Measurements from ENCODE around the gene OSBPL3.

Gene OSBPL3

GRCh38 chr7:24880886-24881285, 99.1 kb downstream of the OSBPL3 start:
- H3K4me3 ChIP-seq (ENCODE audit: low read length) = no peak overlapping the region
- H3K27me3 ChIP-seq (ENCODE audit: control insufficient read depth, insufficient read depth, low read length) = no peaks in the 10 kb centered on the region
- H3K36me3 ChIP-seq (ENCODE audit: control insufficient read depth, insufficient read depth, low read length) = no peaks in the 10 kb centered on the region
- H3K4me1 ChIP-seq (ENCODE audit: control insufficient read depth, insufficient read depth, low read length) = no peaks in the 10 kb centered on the region
- H3K9me3 ChIP-seq (ENCODE audit: control insufficient read depth, low read length) = no peaks in the 10 kb centered on the region
- H3K9ac ChIP-seq (ENCODE audit: low read length) = no peak overlapping the region

DNA sequence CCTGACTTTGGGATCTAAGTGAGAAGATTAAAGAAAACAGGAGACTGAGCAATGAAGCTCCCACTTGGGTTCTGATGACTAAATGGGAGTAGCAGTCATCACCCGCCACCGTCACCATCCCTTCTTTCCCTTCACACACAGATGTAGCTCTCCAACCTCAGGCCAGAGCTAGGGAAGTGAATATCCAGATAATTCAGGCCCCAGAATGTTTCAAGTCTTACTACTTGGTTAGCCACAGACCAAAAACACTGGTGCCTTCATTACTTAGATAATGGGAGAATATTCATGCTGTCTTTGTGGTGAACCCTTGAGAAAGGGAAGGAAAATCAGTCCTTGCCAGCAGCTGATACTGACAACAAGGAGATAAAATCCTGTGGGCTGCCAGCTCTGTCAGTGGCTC, 100.7 kb downstream of the OSBPL3 start:
- Histone ChIP-seq H3K4me1 (ENCODE audit: control insufficient read depth, insufficient read depth, low read length) (no peaks in the 10 kb centered on the region), H3K9me3 (ENCODE audit: control insufficient read depth, low read length) (no peaks in the 10 kb centered on the region), H3K4me3 (ENCODE audit: low read length) (no peak overlapping the region), H3K27me3 (ENCODE audit: control insufficient read depth, insufficient read depth, low read length) (no peaks in the 10 kb centered on the region), H3K9ac (ENCODE audit: low read length) (no peak overlapping the region), H3K36me3 (ENCODE audit: control insufficient read depth, insufficient read depth, low read length) (no peaks in the 10 kb centered on the region)

- Histone ChIP-seq H3K4me3 (ENCODE audit: low read length) (no peak overlapping the region), H3K9me3 (ENCODE audit: control insufficient read depth, low read length) (no peaks in the 10 kb centered on the region), H3K27me3 (ENCODE audit: control insufficient read depth, insufficient read depth, low read length) (no peaks in the 10 kb centered on the region), H3K4me1 (ENCODE audit: control insufficient read depth, insufficient read depth, low read length) (no peaks in the 10 kb centered on the region), H3K36me3 (ENCODE audit: control insufficient read depth, insufficient read depth, low read length) (no peaks in the 10 kb centered on the region), H3K9ac (ENCODE audit: low read length) (no peak overlapping the region)
Observed at GRCh38 chr7:24877790-24878311, 102.1 kb downstream of the OSBPL3 start.

DNA sequence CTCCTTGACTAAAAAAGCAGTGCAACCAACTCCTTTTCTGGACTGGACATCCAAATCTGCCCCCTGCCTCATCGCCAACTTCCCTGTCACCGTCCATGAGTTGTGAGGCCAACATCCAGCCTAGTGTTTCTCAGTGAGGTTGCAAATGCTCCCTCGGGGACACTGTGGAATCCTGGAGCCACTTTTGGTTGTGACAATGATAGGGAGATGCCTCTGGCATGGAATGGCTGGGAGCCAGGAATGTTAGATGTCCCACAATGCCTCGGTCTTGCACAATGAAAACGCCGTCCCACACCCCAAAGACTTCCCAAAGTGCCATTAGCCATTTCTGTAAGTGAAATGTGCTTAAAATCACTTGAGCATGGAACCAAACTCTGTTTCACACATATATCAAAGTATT, 105.2 kb downstream of the OSBPL3 start:
- Histone ChIP-seq H3K27me3 (ENCODE audit: control insufficient read depth, insufficient read depth, low read length) (no peaks in the 10 kb centered on the region), H3K9me3 (ENCODE audit: control insufficient read depth, low read length) (no peaks in the 10 kb centered on the region), H3K4me1 (ENCODE audit: control insufficient read depth, insufficient read depth, low read length) (no peaks in the 10 kb centered on the region), H3K4me3 (ENCODE audit: low read length) (no peak overlapping the region), H3K9ac (ENCODE audit: low read length) (no peak overlapping the region), H3K36me3 (ENCODE audit: control insufficient read depth, insufficient read depth, low read length) (no peaks in the 10 kb centered on the region)

GRCh38 chr7:24873944-24874343, 106.0 kb downstream of the OSBPL3 start:
- H3K4me3 ChIP-seq (ENCODE audit: low read length) = no peak overlapping the region
- H3K9me3 ChIP-seq (ENCODE audit: control insufficient read depth, low read length) = no peaks in the 10 kb centered on the region
- no peak overlapping the region for H3K9ac ChIP-seq (ENCODE audit: low read length)
- H3K4me1 ChIP-seq (ENCODE audit: control insufficient read depth, insufficient read depth, low read length) = no peaks in the 10 kb centered on the region
- no peaks in the 10 kb centered on the region for H3K36me3 ChIP-seq (ENCODE audit: control insufficient read depth, insufficient read depth, low read length)
- H3K27me3 ChIP-seq (ENCODE audit: control insufficient read depth, insufficient read depth, low read length) = no peaks in the 10 kb centered on the region

GRCh38 chr7:24871770-24872169, 108.2 kb downstream of the OSBPL3 start:
- no peaks in the 10 kb centered on the region for H3K4me1 ChIP-seq (ENCODE audit: control insufficient read depth, insufficient read depth, low read length)
- H3K27me3 ChIP-seq (ENCODE audit: control insufficient read depth, insufficient read depth, low read length) = no peaks in the 10 kb centered on the region
- H3K4me3 ChIP-seq (ENCODE audit: low read length) = no peak overlapping the region
- no peak overlapping the region for H3K9ac ChIP-seq (ENCODE audit: low read length)
- H3K36me3 ChIP-seq (ENCODE audit: control insufficient read depth, insufficient read depth, low read length) = no peaks in the 10 kb centered on the region
- H3K9me3 ChIP-seq (ENCODE audit: control insufficient read depth, low read length) = no peaks in the 10 kb centered on the region

- H3K4me3 ChIP-seq (ENCODE audit: low read length) = no peak overlapping the region
- no peaks in the 10 kb centered on the region for H3K27me3 ChIP-seq (ENCODE audit: control insufficient read depth, insufficient read depth, low read length)
- no peaks in the 10 kb centered on the region for H3K4me1 ChIP-seq (ENCODE audit: control insufficient read depth, insufficient read depth, low read length)
- H3K36me3 ChIP-seq (ENCODE audit: control insufficient read depth, insufficient read depth, low read length) = no peaks in the 10 kb centered on the region
- no peaks in the 10 kb centered on the region for H3K9me3 ChIP-seq (ENCODE audit: control insufficient read depth, low read length)
- no peak overlapping the region for H3K9ac ChIP-seq (ENCODE audit: low read length)
Observed at GRCh38 chr7:24870766-24871165, 109.2 kb downstream of the OSBPL3 start.

DNA sequence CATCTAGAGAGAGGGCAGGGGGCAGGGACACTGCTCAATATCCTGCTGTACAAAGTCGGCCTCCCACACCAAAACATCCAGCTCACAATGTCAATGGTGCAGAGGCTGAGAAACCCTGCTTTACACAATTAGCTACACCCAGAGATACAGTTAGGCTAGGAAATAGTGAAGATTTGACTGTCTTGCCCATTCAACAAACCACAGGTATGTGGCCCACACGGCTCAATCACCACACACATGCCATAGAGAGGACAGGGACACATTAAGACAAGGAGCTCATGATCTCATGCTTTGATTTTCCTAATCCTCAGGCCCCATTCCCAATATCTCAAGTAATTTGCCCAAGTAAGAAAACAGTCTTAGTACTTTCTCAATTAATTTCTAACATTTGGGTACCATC, 110.4 kb downstream of the OSBPL3 start:
- no peaks in the 10 kb centered on the region for H3K36me3 ChIP-seq (ENCODE audit: control insufficient read depth, insufficient read depth, low read length)
- no peak overlapping the region for H3K9ac ChIP-seq (ENCODE audit: low read length)
- no peaks in the 10 kb centered on the region for H3K27me3 ChIP-seq (ENCODE audit: control insufficient read depth, insufficient read depth, low read length)
- no peaks in the 10 kb centered on the region for H3K9me3 ChIP-seq (ENCODE audit: control insufficient read depth, low read length)
- H3K4me3 ChIP-seq (ENCODE audit: low read length) = no peak overlapping the region
- no peaks in the 10 kb centered on the region for H3K4me1 ChIP-seq (ENCODE audit: control insufficient read depth, insufficient read depth, low read length)

DNA sequence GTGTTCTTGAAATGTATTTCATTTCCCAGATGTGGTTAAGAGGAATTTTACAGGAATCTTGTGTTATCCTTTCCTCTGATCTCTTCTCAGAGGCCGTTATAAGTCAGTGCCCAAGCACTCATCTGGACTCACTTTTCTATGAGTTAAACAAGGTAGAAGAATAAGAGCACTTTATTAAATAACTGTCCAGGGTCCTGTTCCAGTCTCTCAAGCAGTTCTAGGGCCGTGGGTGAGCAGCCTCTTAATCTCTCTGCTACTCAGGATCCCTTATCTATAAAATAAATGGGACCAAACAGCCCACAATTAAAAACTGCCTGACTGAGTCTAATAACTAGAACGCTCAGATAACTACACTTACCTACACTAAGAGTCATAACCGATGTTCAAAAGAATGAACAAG, 111.2 kb downstream of the OSBPL3 start:
- no peaks in the 10 kb centered on the region for H3K9me3 ChIP-seq (ENCODE audit: control insufficient read depth, low read length)
- no peaks in the 10 kb centered on the region for H3K36me3 ChIP-seq (ENCODE audit: control insufficient read depth, insufficient read depth, low read length)
- no peaks in the 10 kb centered on the region for H3K27me3 ChIP-seq (ENCODE audit: control insufficient read depth, insufficient read depth, low read length)
- H3K4me3 ChIP-seq (ENCODE audit: low read length) = no peak overlapping the region
- no peak overlapping the region for H3K9ac ChIP-seq (ENCODE audit: low read length)
- H3K4me1 ChIP-seq (ENCODE audit: control insufficient read depth, insufficient read depth, low read length) = no peaks in the 10 kb centered on the region

DNA sequence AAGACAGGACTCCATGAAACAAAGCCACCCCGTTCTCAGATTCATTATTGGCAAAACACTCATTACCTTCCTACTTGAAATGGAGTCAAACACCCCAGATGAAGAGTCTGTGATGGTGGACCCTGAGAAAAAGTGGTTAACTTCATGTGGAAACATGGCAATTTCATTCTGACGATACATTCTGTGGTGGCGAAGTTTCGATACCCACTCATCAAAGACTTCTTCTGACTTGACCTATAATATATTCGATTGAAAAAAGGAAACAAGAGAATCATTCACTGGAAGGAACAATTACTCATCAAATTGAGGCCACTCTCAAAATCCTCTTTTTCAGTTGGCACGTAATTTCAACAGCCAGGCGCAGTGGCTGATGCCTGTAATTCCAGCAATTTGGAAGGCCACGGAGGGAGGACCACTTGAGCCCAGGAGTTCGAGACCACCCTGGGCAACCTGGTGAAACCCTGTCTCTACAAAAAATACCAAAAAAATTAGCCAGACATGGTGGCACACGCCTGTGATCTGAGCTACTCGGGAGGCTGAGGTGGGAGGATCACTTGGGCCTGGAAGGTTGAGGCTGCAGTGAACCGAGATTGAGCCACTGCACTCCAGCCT, 113.9 kb downstream of the OSBPL3 start:
- Histone ChIP-seq H3K36me3 (ENCODE audit: control insufficient read depth, insufficient read depth, low read length) (no peaks in the 10 kb centered on the region), H3K27me3 (ENCODE audit: control insufficient read depth, insufficient read depth, low read length) (no peaks in the 10 kb centered on the region), H3K9ac (ENCODE audit: low read length) (no peak overlapping the region), H3K9me3 (ENCODE audit: control insufficient read depth, low read length) (no peaks in the 10 kb centered on the region), H3K4me3 (ENCODE audit: low read length) (no peak overlapping the region), H3K4me1 (ENCODE audit: control insufficient read depth, insufficient read depth, low read length) (no peaks in the 10 kb centered on the region)

- H3K9me3 ChIP-seq (ENCODE audit: control insufficient read depth, low read length) = no peaks in the 10 kb centered on the region
- no peak overlapping the region for H3K9ac ChIP-seq (ENCODE audit: low read length)
- H3K36me3 ChIP-seq (ENCODE audit: control insufficient read depth, insufficient read depth, low read length) = no peaks in the 10 kb centered on the region
- H3K4me1 ChIP-seq (ENCODE audit: control insufficient read depth, insufficient read depth, low read length) = no peaks in the 10 kb centered on the region
- H3K4me3 ChIP-seq (ENCODE audit: low read length) = no peak overlapping the region
- no peaks in the 10 kb centered on the region for H3K27me3 ChIP-seq (ENCODE audit: control insufficient read depth, insufficient read depth, low read length)
Observed at GRCh38 chr7:24864214-24864817, 115.7 kb downstream of the OSBPL3 start.

GRCh38 chr7:24863626-24864025, 116.4 kb downstream of the OSBPL3 start:
- Histone ChIP-seq H3K27me3 (ENCODE audit: control insufficient read depth, insufficient read depth, low read length) (no peaks in the 10 kb centered on the region), H3K9me3 (ENCODE audit: control insufficient read depth, low read length) (no peaks in the 10 kb centered on the region), H3K9ac (ENCODE audit: low read length) (no peak overlapping the region), H3K4me1 (ENCODE audit: control insufficient read depth, insufficient read depth, low read length) (no peaks in the 10 kb centered on the region), H3K36me3 (ENCODE audit: control insufficient read depth, insufficient read depth, low read length) (no peaks in the 10 kb centered on the region), H3K4me3 (ENCODE audit: low read length) (no peak overlapping the region)

Data from mucosa of stomach (tissue), 1 donor.